ENCODE results near the gene APOL6. TPM values are rescaled to one million over a fixed set of nuclear protein-coding genes. Genes with fewer than 3 reads are reported as not detected.

The APOL6 gene
- polyA plus RNA-seq, 1 experiment: 9.5 TPM

- ChIA-PET POLR2A (no interaction called here), CTCF (interaction anchor here (0.9 to 2.0 kb wide), 5 partner anchors 10 to 266 kb away, joined by 3 to 9 read pairs (median 3); no protein-coding TSS in a partner anchor)
- TF ChIP-seq CTCF (IDR thresholded peaks at IDR 0.05; ENCODE audit: insufficient read depth, low read depth, low read length): no peak
- Histone ChIP-seq H3K36me3 (ENCODE audit: control insufficient read depth, insufficient read depth, low read length) (no peaks in the 10 kb centered on the region), H3K27me3 (ENCODE audit: control insufficient read depth, insufficient read depth, low read length) (no peaks in the 10 kb centered on the region; the same call in 1 of the 2 replicates), H3K4me3 (ENCODE audit: low read depth, low read length) (no peak overlapping the region)
- no peak for DNase-seq (ENCODE audit: low read depth)
Measured at GRCh38 chr22:35616043-35616442, 32.2 kb upstream of the APOL6 start.

GRCh38 chr22:35617137-35617755 lies 31.0 kb upstream of the APOL6 start, which contains the start of gene MB:
MB (minus strand) TSS chr22:35617329; CDS start chr22:35617257, 72 bp downstream.
- Histone ChIP-seq H3K36me3 (ENCODE audit: control insufficient read depth, insufficient read depth, low read length) (no peaks in the 10 kb centered on the region), H3K27me3 (ENCODE audit: control insufficient read depth, insufficient read depth, low read length) (no peaks in the 10 kb centered on the region; the same call in 1 of the 2 replicates), H3K4me3 (ENCODE audit: low read depth, low read length) (no peak within 1 kb of the TSS)
- POLR2A ChIA-PET: no interaction called here
- no peak for TF ChIP-seq CTCF (IDR thresholded peaks at IDR 0.05; ENCODE audit: insufficient read depth, low read depth, low read length)
- DNase-seq (ENCODE audit: low read depth): no peak
- CTCF ChIA-PET: interaction anchor here (0.7 to 2.0 kb wide), 3 partner anchors 187 to 267 kb away, joined by 3 to 7 read pairs (median 4); no protein-coding TSS in a partner anchor

GRCh38 chr22:35618427-35619223 lies 29.6 kb upstream of the APOL6 start:
- H3K4me3 ChIP-seq (ENCODE audit: low read depth, low read length): no peak overlapping the region
- no peak for TF ChIP-seq CTCF (IDR thresholded peaks at IDR 0.05; ENCODE audit: insufficient read depth, low read depth, low read length)
- CTCF ChIA-PET: interaction anchor here (0.7 to 1.9 kb wide), 5 partner anchors 188 to 506 kb away, joined by 3 to 5 read pairs (median 3); no protein-coding TSS in a partner anchor
- POLR2A ChIA-PET: interaction anchor here (0.5 kb wide), 1 partner anchor 766 kb away, joined by 4 read pairs; no protein-coding TSS in a partner anchor
- no peaks in the 10 kb centered on the region for H3K36me3 ChIP-seq (ENCODE audit: control insufficient read depth, insufficient read depth, low read length)
- no peaks in the 10 kb centered on the region; the same call in 1 of the 2 replicates for H3K27me3 ChIP-seq (ENCODE audit: control insufficient read depth, insufficient read depth, low read length)
- no peak for DNase-seq (ENCODE audit: low read depth)

- H3K4me3 ChIP-seq (ENCODE audit: low read depth, low read length): no peak overlapping the region
- no peak for DNase-seq (ENCODE audit: low read depth)
- no peak for TF ChIP-seq CTCF (IDR thresholded peaks at IDR 0.05; ENCODE audit: insufficient read depth, low read depth, low read length)
- ChIA-PET CTCF (interaction anchor here (0.7 to 1.9 kb wide), 5 partner anchors 189 to 505 kb away, joined by 3 to 5 read pairs (median 3); no protein-coding TSS in a partner anchor), POLR2A (interaction anchor here (0.5 kb wide), 1 partner anchor 765 kb away, joined by 4 read pairs; no protein-coding TSS in a partner anchor)
- H3K36me3 ChIP-seq (ENCODE audit: control insufficient read depth, insufficient read depth, low read length): no peaks in the 10 kb centered on the region
- H3K27me3 ChIP-seq (ENCODE audit: control insufficient read depth, insufficient read depth, low read length): no peaks in the 10 kb centered on the region; the same call in 1 of the 2 replicates
Measured at GRCh38 chr22:35619336-35620094, 28.7 kb upstream of the APOL6 start.
